ENCODE data around the gene TMC7. TPM values are rescaled to one million over a fixed set of nuclear protein-coding genes. Genes with fewer than 3 reads are reported as not detected.

The TMC7 gene
- total and polyA plus RNA-seq, 2 of the 13 experiments (the other 11 are each of a cell fraction or from before 2014, with no cell fraction given): 1.2 to 5.1 TPM

GRCh38 chr16:19005561-19006445 is 22.1 kb downstream of the TMC7 start (continued):
- peak; percentile 98 for TF ChIP-seq FOXO1 (CRISPR knock-in tag; IDR thresholded peaks at IDR 0.05)
- TF ChIP-seq, protein P1, sequence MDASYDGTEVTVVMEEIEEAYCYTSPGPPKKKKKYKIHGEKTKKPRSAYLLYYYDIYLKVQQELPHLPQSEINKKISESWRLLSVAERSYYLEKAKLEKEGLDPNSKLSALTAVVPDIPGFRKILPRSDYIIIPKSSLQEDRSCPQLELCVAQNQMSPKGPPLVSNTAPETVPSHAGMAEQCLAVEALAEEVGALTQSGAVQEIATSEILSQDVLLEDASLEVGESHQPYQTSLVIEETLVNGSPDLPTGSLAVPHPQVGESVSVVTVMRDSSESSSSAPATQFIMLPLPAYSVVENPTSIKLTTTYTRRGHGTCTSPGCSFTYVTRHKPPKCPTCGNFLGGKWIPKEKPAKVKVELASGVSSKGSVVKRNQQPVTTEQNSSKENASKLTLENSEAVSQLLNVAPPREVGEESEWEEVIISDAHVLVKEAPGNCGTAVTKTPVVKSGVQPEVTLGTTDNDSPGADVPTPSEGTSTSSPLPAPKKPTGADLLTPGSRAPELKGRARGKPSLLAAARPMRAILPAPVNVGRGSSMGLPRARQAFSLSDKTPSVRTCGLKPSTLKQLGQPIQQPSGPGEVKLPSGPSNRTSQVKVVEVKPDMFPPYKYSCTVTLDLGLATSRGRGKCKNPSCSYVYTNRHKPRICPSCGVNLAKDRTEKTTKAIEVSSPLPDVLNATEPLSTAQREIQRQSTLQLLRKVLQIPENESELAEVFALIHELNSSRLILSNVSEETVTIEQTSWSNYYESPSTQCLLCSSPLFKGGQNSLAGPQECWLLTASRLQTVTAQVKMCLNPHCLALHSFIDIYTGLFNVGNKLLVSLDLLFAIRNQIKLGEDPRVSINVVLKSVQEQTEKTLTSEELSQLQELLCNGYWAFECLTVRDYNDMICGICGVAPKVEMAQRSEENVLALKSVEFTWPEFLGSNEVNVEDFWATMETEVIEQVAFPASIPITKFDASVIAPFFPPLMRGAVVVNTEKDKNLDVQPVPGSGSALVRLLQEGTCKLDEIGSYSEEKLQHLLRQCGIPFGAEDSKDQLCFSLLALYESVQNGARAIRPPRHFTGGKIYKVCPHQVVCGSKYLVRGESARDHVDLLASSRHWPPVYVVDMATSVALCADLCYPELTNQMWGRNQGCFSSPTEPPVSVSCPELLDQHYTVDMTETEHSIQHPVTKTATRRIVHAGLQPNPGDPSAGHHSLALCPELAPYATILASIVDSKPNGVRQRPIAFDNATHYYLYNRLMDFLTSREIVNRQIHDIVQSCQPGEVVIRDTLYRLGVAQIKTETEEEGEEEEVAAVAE (CRISPR knock-in tag; IDR thresholded peaks at IDR 0.05; ENCODE audit: borderline replicate concordance): no peak; the same call in 1 of the 2 replicates
- peak; percentile 77; the same call in 1 of the 2 replicates for TF ChIP-seq ZNF567 (CRISPR knock-in tag; IDR thresholded peaks at IDR 0.05; ENCODE audit: borderline replicate concordance)
- TF ChIP-seq JUNB (CRISPR knock-in tag; IDR thresholded peaks at IDR 0.05; ENCODE audit: borderline replicate concordance): no peak
- peak; percentile 95 for TF ChIP-seq ARID5B (CRISPR knock-in tag; IDR thresholded peaks at IDR 0.05)
- 0 out of 4 replicates have a peak, but pooled peaks of 1 of the 2 experiments have one; percentile 44 for TF ChIP-seq ATF4 (CRISPR knock-in tag; IDR thresholded peaks at IDR 0.05)
- 0 out of 2 replicates have a peak, but pooled peaks have one; percentile 52 for TF ChIP-seq ZNF224 (CRISPR knock-in tag; IDR thresholded peaks at IDR 0.05)
- TF ChIP-seq EP300 (IDR thresholded peaks at IDR 0.05; ENCODE audit: low read depth in 2 of 2, low read length in 2 of 2): peak; percentile 75 to 80; a peak in 3 of 4 replicates
- TF ChIP-seq EP300 (CRISPR knock-in tag; IDR thresholded peaks at IDR 0.05; ENCODE audit: borderline replicate concordance): peak; percentile 90
- no peak for TF ChIP-seq THYN1 (CRISPR knock-in tag; IDR thresholded peaks at IDR 0.05; ENCODE audit: borderline replicate concordance, low read depth)
- no peak for TF ChIP-seq ZNF75D (CRISPR knock-in tag; IDR thresholded peaks at IDR 0.05; ENCODE audit: borderline replicate concordance)
- no peak for TF ChIP-seq SYNCRIP (IDR thresholded peaks at IDR 0.05; ENCODE audit: insufficient read depth, low read depth, low read length)
- TF ChIP-seq, protein P2, sequence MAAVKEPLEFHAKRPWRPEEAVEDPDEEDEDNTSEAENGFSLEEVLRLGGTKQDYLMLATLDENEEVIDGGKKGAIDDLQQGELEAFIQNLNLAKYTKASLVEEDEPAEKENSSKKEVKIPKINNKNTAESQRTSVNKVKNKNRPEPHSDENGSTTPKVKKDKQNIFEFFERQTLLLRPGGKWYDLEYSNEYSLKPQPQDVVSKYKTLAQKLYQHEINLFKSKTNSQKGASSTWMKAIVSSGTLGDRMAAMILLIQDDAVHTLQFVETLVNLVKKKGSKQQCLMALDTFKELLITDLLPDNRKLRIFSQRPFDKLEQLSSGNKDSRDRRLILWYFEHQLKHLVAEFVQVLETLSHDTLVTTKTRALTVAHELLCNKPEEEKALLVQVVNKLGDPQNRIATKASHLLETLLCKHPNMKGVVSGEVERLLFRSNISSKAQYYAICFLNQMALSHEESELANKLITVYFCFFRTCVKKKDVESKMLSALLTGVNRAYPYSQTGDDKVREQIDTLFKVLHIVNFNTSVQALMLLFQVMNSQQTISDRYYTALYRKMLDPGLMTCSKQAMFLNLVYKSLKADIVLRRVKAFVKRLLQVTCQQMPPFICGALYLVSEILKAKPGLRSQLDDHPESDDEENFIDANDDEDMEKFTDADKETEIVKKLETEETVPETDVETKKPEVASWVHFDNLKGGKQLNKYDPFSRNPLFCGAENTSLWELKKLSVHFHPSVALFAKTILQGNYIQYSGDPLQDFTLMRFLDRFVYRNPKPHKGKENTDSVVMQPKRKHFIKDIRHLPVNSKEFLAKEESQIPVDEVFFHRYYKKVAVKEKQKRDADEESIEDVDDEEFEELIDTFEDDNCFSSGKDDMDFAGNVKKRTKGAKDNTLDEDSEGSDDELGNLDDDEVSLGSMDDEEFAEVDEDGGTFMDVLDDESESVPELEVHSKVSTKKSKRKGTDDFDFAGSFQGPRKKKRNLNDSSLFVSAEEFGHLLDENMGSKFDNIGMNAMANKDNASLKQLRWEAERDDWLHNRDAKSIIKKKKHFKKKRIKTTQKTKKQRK (IDR thresholded peaks at IDR 0.05; ENCODE audit: low read length): no peak
- TF ChIP-seq ZNF333 (CRISPR knock-in tag; IDR thresholded peaks at IDR 0.05; ENCODE audit: borderline replicate concordance): no peak
